Dendritic cell treated with granulocyte-macrophage colony-stimulating factor and Interleukin-4, amounts not matched to agents 40 ng/mL and 50 ng/mL, for 4 days (primary cell): ENCODE results near the gene TARDBP.
A peak's percentile ranks its signal among the peaks of the same experiment; 100 is the strongest.
"Not testable (repeated sequence)": the region's sequence is repeated elsewhere in the genome, so short reads cannot be mapped to it uniquely, and the experiment has no call there.

ENCODE experiments used
- H3K27ac Mint-ChIP-seq: one replicate; pipeline ENCODE4 v1.8.0; 2022; ENCODE audit warnings: mild to moderate bottlenecking, mixed read lengths
- H3K27me3 Mint-ChIP-seq: one replicate; pipeline ENCODE4 v1.8.0; 2022; ENCODE audit warnings: mild to moderate bottlenecking, mixed read lengths
- H3K36me3 Mint-ChIP-seq: one replicate; pipeline ENCODE4 v1.8.0; 2022; ENCODE audit warnings: low read depth, mixed read lengths
- H3K4me1 Mint-ChIP-seq: one replicate; pipeline ENCODE4 v1.8.0; 2022; ENCODE audit warnings: low read depth, mixed read lengths
- H3K4me3 Mint-ChIP-seq: one replicate; pipeline ENCODE4 v1.8.0; 2022; ENCODE audit warnings: mild to moderate bottlenecking, moderate library complexity, mixed read lengths
- H3K9me3 Mint-ChIP-seq: one replicate; pipeline ENCODE4 v1.8.0; 2022; ENCODE audit warnings: mixed read lengths
- intact Hi-C: fragments of 100-400 bp; cut with micrococcal nuclease; formaldehyde crosslinking; loops from one replicate; pipeline ENCODE4 v1.15.0; 2022

TARDBP gene

GRCh38 chr1:11054666-11055065 is 42.2 kb downstream of the TARDBP start:
- Mint-ChIP-seq H3K27ac (no peak overlapping the region), H3K9me3 (no peaks in the 10 kb centered on the region), H3K4me1 (peaks cover 18% of the 10 kb centered on the region), H3K4me3 (no peak overlapping the region), H3K36me3 (peaks cover 58% of the 10 kb centered on the region), H3K27me3 (peaks cover 2% of the 10 kb centered on the region)
- intact Hi-C loops, result no loop called here

GRCh38 chr1:11055676-11056075 is 43.2 kb downstream of the TARDBP start:
- H3K4me1 Mint-ChIP-seq, result peaks cover 20% of the 10 kb centered on the region
- peaks cover 64% of the 10 kb centered on the region for H3K36me3 Mint-ChIP-seq
- H3K9me3 Mint-ChIP-seq, result no peaks in the 10 kb centered on the region
- intact Hi-C loops, result no loop called here
- H3K27ac Mint-ChIP-seq, result no peak overlapping the region
- peaks cover 2% of the 10 kb centered on the region for H3K27me3 Mint-ChIP-seq
- no peak overlapping the region for H3K4me3 Mint-ChIP-seq

- intact Hi-C loops, result no loop called here
- Mint-ChIP-seq H3K4me3 (no peak overlapping the region), H3K27ac (no peak overlapping the region), H3K4me1 (peaks cover 27% of the 10 kb centered on the region), H3K9me3 (no peaks in the 10 kb centered on the region), H3K36me3 (peaks cover 64% of the 10 kb centered on the region), H3K27me3 (peaks cover 2% of the 10 kb centered on the region)
These were observed 44.0 kb downstream of the TARDBP start for GRCh38 chr1:11056504-11056903.

- intact Hi-C loops, result no loop called here
- H3K27me3 Mint-ChIP-seq, result peaks cover 2% of the 10 kb centered on the region
- peaks cover 66% of the 10 kb centered on the region for H3K36me3 Mint-ChIP-seq
- no peak overlapping the region for H3K4me3 Mint-ChIP-seq
- H3K4me1 Mint-ChIP-seq, result peaks cover 19% of the 10 kb centered on the region
- no peaks in the 10 kb centered on the region for H3K9me3 Mint-ChIP-seq
- no peak overlapping the region for H3K27ac Mint-ChIP-seq
These were observed 45.0 kb downstream of the TARDBP start for GRCh38 chr1:11057477-11057876.

- no peaks in the 10 kb centered on the region for H3K9me3 Mint-ChIP-seq
- H3K27ac Mint-ChIP-seq, result no peak overlapping the region
- H3K4me1 Mint-ChIP-seq, result peaks cover 19% of the 10 kb centered on the region
- peaks cover 1% of the 10 kb centered on the region for H3K27me3 Mint-ChIP-seq
- peaks cover 71% of the 10 kb centered on the region for H3K36me3 Mint-ChIP-seq
- no peak overlapping the region for H3K4me3 Mint-ChIP-seq
- intact Hi-C loops, result no loop called here
These were observed 45.6 kb downstream of the TARDBP start for GRCh38 chr1:11058026-11058425.

- H3K4me1 Mint-ChIP-seq, result peaks cover 23% of the 10 kb centered on the region
- peaks cover 78% of the 10 kb centered on the region for H3K36me3 Mint-ChIP-seq
- peak overlapping the region; percentile 92 for H3K27ac Mint-ChIP-seq
- no peaks in the 10 kb centered on the region for H3K9me3 Mint-ChIP-seq
- H3K4me3 Mint-ChIP-seq, result peak overlapping the region; percentile 97
- H3K27me3 Mint-ChIP-seq, result no peaks in the 10 kb centered on the region
- intact Hi-C loops, result no loop called here
These were observed 46.2 kb downstream of the TARDBP start for GRCh38 chr1:11058595-11059154.

GRCh38 chr1:11059155-11059967 is 46.9 kb downstream of the TARDBP start:
- peaks cover 23% of the 10 kb centered on the region for H3K4me1 Mint-ChIP-seq
- H3K27ac Mint-ChIP-seq, result peak overlapping the region; percentile 92
- H3K9me3 Mint-ChIP-seq, result no peaks in the 10 kb centered on the region
- H3K4me3 Mint-ChIP-seq, result peak overlapping the region; percentile 97
- H3K36me3 Mint-ChIP-seq, result peaks cover 78% of the 10 kb centered on the region
- no peaks in the 10 kb centered on the region for H3K27me3 Mint-ChIP-seq
- intact Hi-C loops, result no loop called here

GRCh38 chr1:11059968-11060830 is 47.7 kb downstream of the TARDBP start, which contains the start of gene SRM:
Gene SRM, minus strand, starts transcription at chr1:11060018. Its CDS starts 75 bp downstream, at chr1:11059943.
- Mint-ChIP-seq H3K4me3 (peak within 1 kb of the TSS; percentile 97), H3K27me3 (no peaks in the 10 kb centered on the region), H3K4me1 (peaks cover 23% of the 10 kb centered on the region), H3K36me3 (peaks cover 78% of the 10 kb centered on the region), H3K27ac (peak within 1 kb of the TSS; percentile 92), H3K9me3 (no peaks in the 10 kb centered on the region)
- intact Hi-C loops, result no loop called here

GRCh38 chr1:11061652-11062365 is 49.4 kb downstream of the TARDBP start:
- Mint-ChIP-seq H3K9me3 (no peaks in the 10 kb centered on the region), H3K36me3 (peaks cover 78% of the 10 kb centered on the region), H3K4me3 (no peak overlapping the region), H3K4me1 (peaks cover 23% of the 10 kb centered on the region), H3K27me3 (no peaks in the 10 kb centered on the region), H3K27ac (no peak overlapping the region)
- intact Hi-C loops, result no loop called here

GRCh38 chr1:11062965-11063401 is 50.5 kb downstream of the TARDBP start:
- no peak overlapping the region for H3K4me3 Mint-ChIP-seq
- H3K4me1 Mint-ChIP-seq, result peaks cover 23% of the 10 kb centered on the region
- H3K36me3 Mint-ChIP-seq, result peaks cover 78% of the 10 kb centered on the region
- no peaks in the 10 kb centered on the region for H3K9me3 Mint-ChIP-seq
- H3K27ac Mint-ChIP-seq, result no peak overlapping the region
- intact Hi-C loops, result no loop called here
- no peaks in the 10 kb centered on the region for H3K27me3 Mint-ChIP-seq

- intact Hi-C loops, H3K27me3 Mint-ChIP-seq, H3K4me3 Mint-ChIP-seq, H3K9me3 Mint-ChIP-seq, H3K27ac Mint-ChIP-seq: not testable (repeated sequence)
- peaks cover 17% of the 10 kb centered on the region for H3K4me1 Mint-ChIP-seq
- H3K36me3 Mint-ChIP-seq, result peaks cover 78% of the 10 kb centered on the region
These were observed 51.6 kb downstream of the TARDBP start for GRCh38 chr1:11063937-11064537.

- H3K27me3 Mint-ChIP-seq, result no peaks in the 10 kb centered on the region
- H3K9me3 Mint-ChIP-seq, result no peaks in the 10 kb centered on the region
- peaks cover 13% of the 10 kb centered on the region for H3K4me1 Mint-ChIP-seq
- H3K4me3 Mint-ChIP-seq, result no peak overlapping the region
- intact Hi-C loops, result no loop called here
- H3K36me3 Mint-ChIP-seq, result peaks cover 82% of the 10 kb centered on the region
- H3K27ac Mint-ChIP-seq, result no peak overlapping the region
These were observed 52.5 kb downstream of the TARDBP start for GRCh38 chr1:11064942-11065341.

GRCh38 chr1:11065796-11066195 is 53.3 kb downstream of the TARDBP start:
- Mint-ChIP-seq H3K27ac (no peak overlapping the region), H3K36me3 (peaks cover 85% of the 10 kb centered on the region)
- intact Hi-C loops, result no loop called here

More at GRCh38 chr1:11065796-11066195, 53.3 kb downstream of the TARDBP start:
- Mint-ChIP-seq H3K4me1 (peaks cover 10% of the 10 kb centered on the region), H3K4me3 (no peak overlapping the region), H3K9me3 (no peaks in the 10 kb centered on the region), H3K27me3 (no peaks in the 10 kb centered on the region)
